NCI-H526 (cell line): ENCODE data around the gene FNDC4.

Experiments
- DNase-seq, 2 experiments: peaks; one replicate each; lab custom pipeline; 2025; lab: John Stamatoyannopoulos, UW

The FNDC4 gene

DNA sequence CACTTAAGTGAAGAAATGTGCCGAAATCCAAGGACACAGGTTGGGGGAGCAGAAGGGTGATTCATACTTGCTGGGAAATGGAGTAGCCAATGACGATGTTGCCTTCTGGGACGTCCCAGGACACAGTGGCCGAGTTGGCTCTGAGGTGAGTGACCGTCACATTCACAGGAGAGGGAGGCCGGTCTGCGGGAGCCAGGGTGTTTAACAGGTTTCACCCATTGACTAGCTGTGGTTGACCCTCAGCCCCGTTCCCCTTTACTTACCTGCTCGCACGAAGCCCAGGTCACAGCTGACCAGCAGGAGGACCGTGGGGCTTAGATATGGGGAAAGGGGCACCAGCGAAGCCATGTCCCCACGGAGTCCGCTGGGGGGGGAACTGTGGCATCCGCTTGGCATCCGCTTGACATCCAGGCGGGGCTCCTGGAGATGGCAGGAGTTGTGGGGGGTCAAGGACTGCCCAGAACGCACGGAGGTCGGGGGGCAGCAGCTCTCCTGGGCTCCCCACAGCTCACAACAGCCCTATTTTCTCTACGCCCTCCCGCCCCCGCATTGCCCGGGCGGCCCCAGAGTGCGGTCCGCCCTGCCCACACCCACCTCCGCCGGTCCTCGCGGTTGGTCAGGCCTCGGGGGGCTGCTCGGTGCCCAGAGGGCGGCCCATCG, 586 bp downstream of the FNDC4 start:
- DNase-seq = no peak

DNA sequence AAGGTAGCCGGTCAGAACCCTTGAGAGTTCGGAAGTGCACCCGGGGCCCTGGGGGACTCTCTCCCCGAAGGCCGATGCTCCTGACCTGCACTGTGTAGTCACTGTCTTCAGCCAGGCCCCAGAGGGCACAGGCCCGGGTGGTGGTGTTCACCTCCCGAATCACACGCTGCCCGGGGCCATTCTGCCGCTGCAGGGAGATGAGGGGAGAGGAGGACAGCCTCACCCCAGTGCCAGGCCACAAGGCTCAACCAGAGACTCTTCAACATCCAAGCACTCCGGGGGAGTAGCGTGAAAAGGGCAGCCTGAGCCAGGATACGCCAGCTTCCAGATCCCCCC, 1.1 kb downstream of the FNDC4 start:
- DNase-seq = no peak

DNA sequence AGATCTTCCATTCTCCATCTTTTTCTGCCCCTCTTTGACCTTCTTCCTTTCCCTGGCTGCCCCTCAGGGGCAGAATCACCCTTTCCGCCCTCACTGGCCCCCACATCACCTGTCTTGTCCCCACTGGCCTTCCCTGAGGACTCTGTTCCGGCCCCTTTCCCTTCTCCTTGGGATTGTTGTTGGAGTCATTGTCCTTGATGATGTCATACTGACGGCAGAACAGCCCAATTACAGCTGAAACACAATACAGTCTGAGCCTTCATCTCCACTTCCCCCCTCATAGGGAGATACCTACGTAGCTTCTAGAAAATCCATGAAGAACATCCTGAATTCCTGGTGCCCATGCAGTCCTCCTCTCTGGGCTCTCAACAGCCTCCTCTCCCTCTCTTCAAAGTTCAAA, 2.4 kb downstream of the FNDC4 start:
- no peak for DNase-seq

DNA sequence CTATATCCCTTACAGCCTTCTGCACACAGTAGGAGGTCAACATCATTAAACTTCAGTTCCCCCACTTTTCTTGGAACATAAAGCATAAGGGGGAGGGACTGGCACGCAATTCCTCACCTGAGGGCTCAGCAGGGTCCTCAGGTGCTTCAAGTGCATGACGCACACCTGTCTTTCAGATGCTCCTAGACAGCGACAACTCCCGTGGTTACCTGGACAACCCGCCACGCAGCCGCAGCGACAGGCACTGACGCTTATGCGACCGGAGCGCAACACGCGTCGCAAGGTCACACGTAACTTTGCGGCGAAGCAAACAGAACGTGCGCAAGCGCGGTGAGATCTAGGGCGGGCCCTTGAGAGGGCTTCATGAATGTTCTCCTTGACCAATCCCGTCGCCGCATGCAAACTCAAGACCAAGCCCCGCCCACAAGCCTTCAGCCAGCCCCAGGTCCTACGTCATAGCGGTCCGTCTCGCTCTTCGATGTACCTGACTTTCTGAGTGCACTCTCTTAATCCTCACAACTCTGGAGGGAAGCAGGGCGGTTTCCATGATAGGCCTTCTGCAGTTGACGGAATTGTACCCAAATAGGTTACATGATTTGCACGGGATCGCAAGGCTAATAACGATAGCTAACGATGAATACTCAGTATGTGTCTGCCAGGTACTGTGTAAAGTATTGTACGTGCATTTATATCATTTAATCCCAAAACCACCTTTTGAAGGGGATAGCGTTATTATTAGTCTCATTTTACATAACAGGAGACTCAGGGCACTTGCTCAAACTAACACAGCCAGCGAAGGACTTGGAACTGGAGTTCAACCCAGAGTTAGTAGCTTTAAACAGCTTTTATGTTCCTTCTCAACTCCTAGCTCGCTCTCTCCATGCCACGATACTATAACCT, 5.3 kb downstream of the FNDC4 start, which contains the start of gene IFT172:
Gene IFT172 (minus strand): TSS at position 246 of the 900 bp plus-strand sequence. CDS start 90 bp downstream, at position 156.
- DNase-seq = peak; percentile 99 to 100

DNA sequence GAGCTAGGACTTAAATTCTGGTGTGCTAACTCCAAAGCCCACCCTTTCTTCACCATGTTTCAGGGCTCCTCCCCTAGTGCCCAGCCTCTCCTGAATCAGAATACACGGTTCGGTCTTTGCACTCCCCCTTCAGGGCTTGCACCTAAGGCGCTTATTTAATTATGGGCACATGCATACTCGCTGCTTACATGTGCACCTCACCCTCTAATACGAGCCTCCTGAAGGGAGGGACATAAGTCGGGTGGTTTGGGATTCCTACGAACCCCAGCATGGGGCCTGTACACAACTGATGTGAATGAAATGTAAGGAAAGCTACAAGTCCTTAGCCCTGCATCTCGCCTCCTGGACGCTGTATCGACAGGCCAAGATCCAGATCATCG, 5.9 kb downstream of the FNDC4 start:
- DNase-seq = peak; percentile 23 to 28

DNA sequence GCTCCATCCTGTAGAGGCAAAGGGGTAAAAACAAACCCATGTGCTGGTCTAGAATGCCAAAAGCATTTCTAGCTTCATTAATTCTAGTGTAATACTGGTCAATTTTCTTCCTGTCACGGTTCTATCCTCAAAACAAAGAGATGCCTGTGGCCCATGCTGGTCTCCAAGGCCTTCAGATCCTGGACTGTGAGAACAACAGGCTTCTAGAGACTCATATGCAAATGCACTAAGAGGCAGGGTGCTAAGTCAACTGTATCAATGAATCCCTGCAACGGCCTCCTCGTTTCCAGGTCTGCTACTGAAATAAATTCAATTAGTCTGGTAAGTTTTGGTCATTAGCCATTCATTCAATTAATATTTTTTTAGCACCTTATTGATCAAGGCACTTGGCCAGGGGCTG, 9.5 kb downstream of the FNDC4 start:
- peak; percentile 94 to 95 for DNase-seq

DNA sequence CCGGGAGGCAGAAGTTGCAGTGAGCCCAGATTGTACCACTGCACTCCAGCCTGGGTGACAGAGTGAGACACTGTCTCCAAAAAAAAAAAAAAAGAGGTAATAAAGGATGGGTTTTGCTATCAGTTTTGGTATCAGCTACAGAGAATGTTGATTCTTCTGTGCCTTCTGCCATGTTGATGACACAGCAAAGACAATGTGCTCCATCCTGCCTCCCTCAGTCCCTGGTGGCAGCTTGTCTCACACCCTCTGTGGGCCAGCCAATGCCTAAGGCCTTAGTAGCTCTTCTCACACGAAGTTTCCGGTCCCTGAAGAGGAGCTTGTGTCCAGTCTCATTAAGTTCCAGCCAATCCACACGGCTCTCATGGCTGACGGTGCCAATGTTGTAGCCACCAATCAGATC, 23.0 kb downstream of the FNDC4 start:
- no peak for DNase-seq

DNA sequence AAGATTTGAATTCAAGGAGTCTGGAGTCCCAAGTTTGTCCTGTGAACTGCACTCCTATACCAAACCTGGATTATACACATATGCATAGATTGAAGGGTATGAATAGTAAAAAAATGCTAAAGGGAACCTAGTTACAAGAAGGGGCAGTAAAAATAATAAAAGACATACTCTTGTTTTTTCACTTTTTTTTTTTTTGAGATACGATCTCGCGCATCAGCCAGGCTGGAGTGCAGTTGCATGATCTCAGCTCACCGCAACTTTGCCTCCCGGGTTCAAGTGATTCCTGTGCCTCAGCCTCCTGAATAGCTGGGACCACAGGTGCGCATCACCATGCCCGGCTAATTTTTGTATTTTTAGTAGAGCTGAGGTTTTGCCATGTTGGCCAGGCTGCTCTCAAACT, 30.6 kb downstream of the FNDC4 start:
- DNase-seq = no peak

DNA sequence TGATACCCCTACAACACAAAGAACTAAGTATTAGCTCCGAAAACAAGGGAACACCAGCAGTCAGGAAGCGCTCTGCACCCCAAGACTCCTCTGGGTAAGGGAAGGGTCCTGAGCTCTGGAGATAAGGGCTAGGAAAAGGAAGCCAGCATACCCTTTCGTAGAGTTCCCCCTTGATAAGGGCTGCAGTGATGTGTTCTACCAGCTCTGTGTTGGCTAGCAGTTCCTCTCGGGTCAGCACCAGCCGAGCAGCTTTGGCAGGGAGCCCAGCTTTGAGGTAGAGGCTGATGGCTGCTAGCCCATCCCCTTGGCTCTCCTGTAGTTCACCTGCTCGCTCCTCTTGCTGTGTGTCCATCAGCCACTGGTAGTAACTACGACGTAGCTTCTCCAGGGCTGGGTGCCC, 33.9 kb downstream of the FNDC4 start:
- DNase-seq = no peak

DNA sequence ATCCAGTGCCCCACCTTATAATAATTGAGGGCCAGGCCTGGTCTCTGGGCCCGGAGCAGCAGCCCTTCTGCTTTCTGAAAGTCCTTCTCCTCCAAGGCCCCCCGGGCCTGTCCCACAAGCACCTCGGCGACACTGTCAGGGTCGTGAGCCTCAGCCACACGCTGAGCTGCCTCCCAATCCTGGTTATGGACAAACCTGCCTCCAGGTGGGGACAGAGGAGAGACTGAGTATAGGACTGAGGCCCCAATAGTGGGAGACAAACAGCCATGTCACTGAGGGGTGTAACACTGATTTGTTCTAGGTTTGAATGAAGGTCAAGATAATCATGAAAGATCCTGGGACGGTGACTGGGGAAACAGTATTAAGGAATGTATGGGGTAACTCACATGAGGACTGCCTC, 41.0 kb downstream of the FNDC4 start:
- DNase-seq = no peak

DNA sequence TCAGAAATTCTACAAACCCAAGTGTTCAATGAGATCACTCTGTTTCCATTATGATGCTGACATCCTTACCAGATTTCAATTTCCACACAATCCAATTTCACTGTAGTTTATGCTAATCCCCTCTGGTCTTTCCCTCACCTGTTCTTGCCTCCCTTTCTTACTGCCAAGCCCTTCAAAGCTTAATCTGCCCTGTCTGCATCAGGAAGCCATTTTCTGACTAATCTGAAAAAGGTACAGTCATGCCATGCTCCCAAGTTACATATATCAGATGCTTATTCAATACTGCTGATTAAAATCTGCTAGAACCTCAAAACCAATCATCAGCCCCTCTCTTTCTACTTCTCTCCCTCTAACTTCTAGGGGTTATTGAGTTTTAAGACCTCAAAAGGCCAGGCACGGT, 43.9 kb downstream of the FNDC4 start:
- no peak for DNase-seq

DNA sequence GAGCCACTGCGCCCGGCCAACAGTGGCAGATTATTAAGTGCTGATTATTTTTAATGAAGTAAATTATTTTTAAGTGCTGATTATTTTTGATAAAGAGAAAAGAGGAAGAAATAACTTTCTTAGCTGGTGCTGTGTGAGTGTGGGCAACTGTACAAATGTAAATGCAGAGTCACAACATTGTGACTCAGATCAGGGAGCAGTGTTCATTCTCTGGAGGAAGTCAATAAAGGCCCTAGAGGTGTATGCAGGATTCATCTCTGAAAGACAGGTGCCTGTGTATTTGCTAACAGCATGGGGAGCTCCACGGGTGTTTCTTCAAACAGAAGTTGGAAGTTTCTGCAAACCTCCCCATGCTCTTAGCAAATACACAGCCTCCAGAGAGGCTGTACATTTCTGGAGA, 46.6 kb downstream of the FNDC4 start:
- DNase-seq = no peak

DNA sequence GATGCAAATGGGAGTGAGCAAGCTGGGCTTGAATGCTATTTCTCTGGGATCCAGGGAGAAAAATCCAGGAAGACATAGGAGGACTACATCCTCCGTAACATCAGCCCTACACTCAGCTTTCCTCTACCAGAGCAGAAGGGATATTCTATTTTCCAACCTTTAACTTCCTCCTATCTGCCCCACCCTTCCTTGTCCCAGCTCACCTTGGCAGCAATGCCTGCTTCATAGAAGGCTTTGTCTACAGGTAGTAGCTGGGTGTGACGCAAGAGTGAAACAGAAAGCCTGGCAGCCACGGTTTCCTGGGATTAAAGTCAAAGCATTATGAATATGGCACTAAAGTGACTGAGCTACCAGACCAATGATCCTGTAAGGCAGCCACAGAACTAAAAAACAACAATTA, 48.9 kb downstream of the FNDC4 start:
- DNase-seq = no peak

DNA sequence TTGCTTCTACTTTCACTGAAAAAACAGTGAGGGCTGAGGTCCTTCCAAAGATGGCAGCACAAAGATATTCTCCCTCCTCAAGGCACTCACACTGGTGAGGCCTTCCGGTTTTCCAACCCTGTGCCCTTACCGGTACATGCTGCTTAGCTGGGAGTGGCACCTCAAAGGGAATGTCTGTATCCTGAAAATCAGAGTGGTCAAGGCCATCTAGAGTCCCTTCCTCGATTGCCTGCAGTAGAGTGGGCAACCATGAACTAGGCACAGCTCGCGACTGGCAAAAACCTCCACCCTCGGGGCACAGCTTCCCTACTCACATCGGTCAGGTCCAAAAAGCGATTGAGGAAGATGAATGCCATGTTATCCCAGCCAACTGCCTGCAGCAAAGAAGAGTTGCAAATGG, 49.4 kb downstream of the FNDC4 start:
- no peak for DNase-seq

DNA sequence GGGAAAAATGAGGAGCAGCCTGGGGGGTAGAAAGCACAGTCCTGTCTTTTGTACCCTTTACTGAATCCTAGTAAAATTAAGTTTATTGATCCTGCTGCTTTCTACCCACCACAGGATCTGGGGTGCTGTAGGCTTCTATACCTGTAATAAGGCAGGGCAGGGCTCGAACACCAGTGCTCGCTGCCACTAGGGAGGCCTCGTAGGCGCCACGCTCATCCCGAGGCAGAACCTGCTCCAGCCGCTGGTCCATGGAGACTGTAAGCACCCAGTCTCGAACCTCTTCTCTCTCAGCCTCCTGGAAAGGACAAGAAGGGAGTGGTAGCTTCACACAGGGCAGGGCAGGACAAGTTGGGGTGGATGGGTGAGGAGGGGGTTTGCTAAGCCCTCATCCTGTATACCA, 49.8 kb downstream of the FNDC4 start:
- DNase-seq = no peak

DNA sequence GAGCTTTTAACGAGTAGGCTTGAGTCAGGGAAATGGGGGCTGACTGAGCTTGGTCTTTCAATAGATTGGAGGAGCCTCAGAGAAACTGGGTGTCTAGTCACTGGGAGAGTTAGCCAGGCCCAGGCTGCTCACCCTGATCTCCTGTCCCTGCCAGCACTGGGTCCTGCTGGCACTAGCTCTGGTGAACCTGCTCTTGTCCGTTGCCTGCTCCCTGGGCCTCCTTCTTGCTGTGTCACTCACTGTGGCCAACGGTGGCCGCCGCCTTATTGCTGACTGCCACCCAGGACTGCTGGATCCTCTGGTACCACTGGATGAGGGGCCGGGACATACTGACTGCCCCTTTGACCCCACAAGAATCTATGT, 52.1 kb downstream of the FNDC4 start:
- no peak for DNase-seq

DNA sequence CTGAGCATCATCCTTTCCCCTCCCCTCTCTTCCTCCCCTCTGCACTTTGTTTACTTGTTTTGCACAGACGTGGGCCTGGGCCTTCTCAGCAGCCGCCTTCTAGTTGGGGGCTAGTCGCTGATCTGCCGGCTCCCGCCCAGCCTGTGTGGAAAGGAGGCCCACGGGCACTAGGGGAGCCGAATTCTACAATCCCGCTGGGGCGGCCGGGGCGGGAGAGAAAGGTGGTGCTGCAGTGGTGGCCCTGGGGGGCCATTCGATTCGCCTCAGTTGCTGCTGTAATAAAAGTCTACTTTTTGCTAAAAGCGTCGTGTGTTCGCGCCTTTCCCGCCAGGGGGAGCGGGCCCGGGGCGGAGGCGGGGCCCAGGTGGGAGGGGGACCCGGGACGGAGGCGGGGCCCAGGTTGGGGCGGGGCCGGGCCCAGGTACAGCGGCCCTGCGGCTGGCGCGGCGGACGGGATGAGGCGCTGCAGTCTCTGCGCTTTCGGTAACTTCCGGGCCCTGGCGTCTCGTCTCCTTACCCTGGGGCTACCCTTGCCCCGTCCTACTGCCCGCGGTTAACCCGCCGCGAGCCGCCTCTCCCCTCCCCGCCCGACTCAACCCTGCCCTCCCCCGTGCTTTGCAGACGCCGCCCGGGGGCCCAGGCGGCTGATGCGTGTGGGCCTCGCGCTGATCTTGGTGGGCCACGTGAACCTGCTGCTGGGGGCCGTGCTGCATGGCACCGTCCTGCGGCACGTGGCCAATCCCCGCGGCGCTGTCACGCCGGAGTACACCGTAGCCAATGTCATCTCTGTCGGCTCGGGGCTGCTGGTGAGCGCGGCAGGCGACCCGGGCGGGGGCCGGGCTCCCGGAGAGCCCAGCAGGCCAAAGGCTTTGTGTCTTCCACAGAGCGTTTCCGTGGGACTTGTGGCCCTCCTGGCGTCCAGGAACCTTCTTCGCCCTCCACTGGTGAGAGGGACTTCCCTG, 52.8 kb downstream of the FNDC4 start, which contains the start of gene KRTCAP3:
Gene KRTCAP3 (plus strand): TSS at position 424 of the 962 bp plus-strand sequence. CDS start 32 bp downstream, at position 456.
- peak; percentile 32 to 90 for DNase-seq
